HG02973 (cell line): Measurements from ENCODE around the gene WBP1.
A peak's percentile ranks its signal among the peaks of the same experiment; 100 is the strongest.
"Not testable (repeated sequence)": the region's sequence is repeated elsewhere in the genome, so short reads cannot be mapped to it uniquely, and the experiment has no call there.

ENCODE experiments used
- ATAC-seq: cut with Tn5 transposase; IDR thresholded peaks from one replicate; pipeline ENCODE4 v1.9.1; 2021; ENCODE audit warnings: moderate library complexity; ENCODE audit not compliant: unreplicated experiment

Gene WBP1

GRCh38 chr2:74458132-74458937 is at the start of gene WBP1:
Gene WBP1 (plus strand): TSS chr2:74458438. CDS start chr2:74458603, 165 bp downstream.
- peak; percentile 75 for ATAC-seq

- no peak for ATAC-seq
Measured at GRCh38 chr2:74413001-74413698, 45.1 kb upstream of the WBP1 start.

- no peak for ATAC-seq
Measured at GRCh38 chr2:74414441-74414840, 43.8 kb upstream of the WBP1 start.

- ATAC-seq, result no peak
Measured at GRCh38 chr2:74414881-74415761, 43.1 kb upstream of the WBP1 start.

GRCh38 chr2:74415762-74416395 is 42.4 kb upstream of the WBP1 start:
- ATAC-seq, result no peak

- ATAC-seq, result no peak
Measured at GRCh38 chr2:74416778-74417177, 41.5 kb upstream of the WBP1 start.

GRCh38 chr2:74417197-74417596 is 41.0 kb upstream of the WBP1 start:
- ATAC-seq, result no peak

- ATAC-seq, result no peak
Measured at GRCh38 chr2:74417763-74418162, 40.5 kb upstream of the WBP1 start.

GRCh38 chr2:74418312-74418711 is 39.9 kb upstream of the WBP1 start:
- no peak for ATAC-seq

- no peak for ATAC-seq
Measured at GRCh38 chr2:74419345-74419744, 38.9 kb upstream of the WBP1 start.

GRCh38 chr2:74420006-74420405 is 38.2 kb upstream of the WBP1 start:
- ATAC-seq, result no peak

GRCh38 chr2:74420443-74421103 is 37.7 kb upstream of the WBP1 start:
- not testable (repeated sequence) for ATAC-seq

- ATAC-seq, result peak; percentile 83
Measured at GRCh38 chr2:74421221-74421870, 36.9 kb upstream of the WBP1 start, which contains the start of the genes C2orf81 and WDR54. Gene C2orf81 (minus strand): TSS chr2:74421619. CDS start chr2:74421560, 59 bp downstream. Gene WDR54 (plus strand): TSS chr2:74421730. CDS start chr2:74422154, 424 bp downstream.

- no peak for ATAC-seq
Measured at GRCh38 chr2:74423231-74424095, 34.8 kb upstream of the WBP1 start.

GRCh38 chr2:74424139-74424992 is 33.9 kb upstream of the WBP1 start:
- ATAC-seq, result no peak

GRCh38 chr2:74424995-74425406 is 33.2 kb upstream of the WBP1 start:
- no peak for ATAC-seq

- ATAC-seq, result no peak
Measured at GRCh38 chr2:74425523-74425922, 32.7 kb upstream of the WBP1 start.
